ENCODE measurements around the gene BCL2A1. TPM values are rescaled to one million over a fixed set of nuclear protein-coding genes. Genes with fewer than 3 reads are reported as not detected.

BCL2A1 gene
- total RNA-seq, 2 experiments from 2014 or later = 12.0 to 13.8 TPM

DNA sequence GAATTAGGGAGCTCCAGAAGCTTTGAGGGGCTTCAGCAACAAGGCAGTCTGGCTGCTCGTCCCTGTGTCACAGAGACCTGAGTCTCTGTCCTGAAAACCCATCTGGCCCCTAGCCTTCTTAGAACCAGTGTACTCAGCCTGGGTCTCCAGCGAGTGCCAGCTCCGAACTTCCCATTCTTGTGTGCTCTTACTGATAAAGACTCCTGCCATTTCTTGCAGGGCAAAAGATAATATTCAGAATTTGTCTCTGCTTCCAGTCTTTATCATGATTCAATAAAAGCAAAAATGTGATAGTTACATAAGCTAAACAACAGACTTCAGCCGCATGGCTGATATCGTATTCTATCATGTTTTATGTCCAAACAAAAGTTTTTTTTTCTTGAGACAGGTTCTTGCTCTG, 36.0 kb upstream of the BCL2A1 start:
- Mint-ChIP-seq H3K4me1 (peaks cover 14% of the 10 kb centered on the region), H3K9me3 (ENCODE audit: low read depth) (peaks cover 3% of the 10 kb centered on the region), H3K36me3 (no peaks in the 10 kb centered on the region), H3K4me3 (no peak overlapping the region), H3K27ac (no peak overlapping the region), H3K27me3 (no peaks in the 10 kb centered on the region)
- no peak for ATAC-seq
- no peak for DNase-seq
- CTCF ChIA-PET = interaction anchor here (0.7 to 2.4 kb wide), 3 partner anchors 16 to 625 kb away, joined by 3 to 5 read pairs (median 3); no protein-coding TSS in a partner anchor

DNA sequence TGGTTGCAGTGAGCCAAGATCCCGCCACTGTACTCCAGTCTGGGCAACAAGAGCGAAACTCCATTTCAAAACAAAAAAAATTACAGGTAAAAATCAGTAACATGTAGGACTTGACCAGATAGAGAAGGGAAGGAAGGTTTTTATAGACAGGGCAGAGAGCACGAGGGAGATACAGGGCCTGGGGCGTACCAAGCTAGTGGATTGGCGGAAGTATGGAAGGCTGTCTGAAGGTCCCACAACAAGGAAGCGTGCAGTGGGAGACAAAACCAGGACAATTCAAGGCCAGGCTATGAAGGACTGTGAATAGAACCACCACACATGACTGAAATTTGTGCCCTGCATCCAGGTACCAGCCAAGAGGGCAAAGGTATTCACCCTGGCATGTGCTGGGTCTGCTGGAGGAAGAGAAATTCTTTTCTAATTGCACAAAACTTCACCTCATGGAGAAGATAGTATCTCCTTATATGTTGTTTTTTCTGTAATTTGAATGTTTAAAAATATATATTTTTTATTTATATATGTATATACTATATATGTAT, 33.0 kb upstream of the BCL2A1 start:
- ATAC-seq = no peak

DNA sequence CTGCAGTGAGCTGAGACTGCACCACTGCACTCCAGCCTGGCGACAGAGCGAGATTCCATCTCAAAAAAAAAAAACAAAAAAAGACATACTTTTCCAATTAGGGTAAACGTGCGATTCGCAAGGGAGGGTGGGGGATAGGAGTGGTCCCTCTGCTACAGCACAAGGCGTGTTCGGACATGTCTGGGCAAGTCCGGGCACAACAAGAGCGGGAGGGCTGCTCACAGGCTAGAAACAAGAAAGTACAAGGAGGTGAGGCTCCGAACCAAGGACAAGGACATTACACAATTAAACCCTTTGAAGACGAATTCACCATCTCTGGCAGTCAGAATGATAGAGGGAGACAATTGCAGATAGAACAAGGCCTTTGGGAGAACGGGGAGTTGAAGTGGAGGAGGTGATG, 32.2 kb upstream of the BCL2A1 start:
- no peaks in the 10 kb centered on the region for H3K4me1 Mint-ChIP-seq

More for the DNA sequence above, 33.0 kb upstream of the BCL2A1 start:
- no peaks in the 10 kb centered on the region for H3K36me3 Mint-ChIP-seq
- H3K9me3 Mint-ChIP-seq (ENCODE audit: low read depth) = peaks cover 2% of the 10 kb centered on the region
- H3K27ac Mint-ChIP-seq = no peak overlapping the region
- H3K4me3 Mint-ChIP-seq = no peak overlapping the region
- H3K4me1 Mint-ChIP-seq = peaks cover 3% of the 10 kb centered on the region
- CTCF ChIA-PET = no interaction called here
- no peak for DNase-seq
- no peaks in the 10 kb centered on the region for H3K27me3 Mint-ChIP-seq

DNA sequence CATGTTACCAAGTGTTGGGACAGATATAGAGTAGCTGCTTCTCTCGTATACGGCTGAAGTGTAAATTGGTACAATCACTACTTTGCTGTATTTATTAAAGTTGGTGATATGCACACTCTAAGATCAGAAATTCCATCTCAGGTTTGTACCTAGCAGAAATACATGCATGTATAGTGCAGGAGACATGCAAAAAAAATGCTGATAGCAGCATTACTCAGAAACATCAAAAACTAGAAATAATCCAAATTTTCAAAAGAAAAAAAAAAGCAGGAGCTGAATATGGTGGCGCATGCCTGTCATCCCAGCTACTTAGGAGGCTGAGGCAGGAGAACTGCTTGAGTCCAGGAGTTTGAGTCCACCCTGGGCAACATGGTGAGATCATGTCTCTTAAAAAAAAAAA, 31.3 kb upstream of the BCL2A1 start:
- Mint-ChIP-seq H3K27ac (no peak overlapping the region), H3K4me3 (no peak overlapping the region), H3K27me3 (no peaks in the 10 kb centered on the region), H3K4me1 (no peaks in the 10 kb centered on the region), H3K36me3 (no peaks in the 10 kb centered on the region), H3K9me3 (ENCODE audit: low read depth) (no peaks in the 10 kb centered on the region)
- DNase-seq (no peak), ATAC-seq (no peak)
- CTCF ChIA-PET = interaction anchor here (1.1 kb wide), 1 partner anchor 9 kb away, joined by 5 read pairs; no protein-coding TSS in a partner anchor

More for the DNA sequence above, 32.2 kb upstream of the BCL2A1 start:
- H3K36me3 Mint-ChIP-seq = no peaks in the 10 kb centered on the region
- ATAC-seq (no peak), DNase-seq (no peak)
- no peak overlapping the region for H3K27ac Mint-ChIP-seq
- H3K27me3 Mint-ChIP-seq = no peaks in the 10 kb centered on the region
- CTCF ChIA-PET = no interaction called here
- no peak overlapping the region for H3K4me3 Mint-ChIP-seq
- H3K9me3 Mint-ChIP-seq (ENCODE audit: low read depth) = no peaks in the 10 kb centered on the region

DNA sequence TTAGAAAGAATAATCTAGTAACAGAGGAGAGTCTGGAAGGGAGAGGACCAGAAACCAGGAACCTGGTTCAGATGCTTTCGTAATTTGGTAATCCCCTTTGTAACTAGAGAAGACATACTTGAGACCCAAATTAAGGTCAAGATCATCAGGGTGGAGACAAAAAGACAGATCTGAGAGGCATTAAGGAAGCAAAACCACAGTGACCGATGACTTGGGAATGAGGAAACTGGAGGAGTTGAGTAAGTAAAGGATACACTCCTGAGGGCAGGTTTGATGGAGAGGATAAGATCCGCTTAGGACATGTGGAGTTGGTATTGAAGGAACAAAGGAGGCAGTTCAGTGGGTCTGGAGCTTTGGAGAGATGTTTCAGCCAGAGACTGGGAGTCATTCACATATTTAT, 23.6 kb upstream of the BCL2A1 start:
- CTCF ChIA-PET = interaction anchor here (1.2 to 2.1 kb wide), 4 partner anchors 13 to 655 kb away, joined by 4 to 8 read pairs (median 6); no protein-coding TSS in a partner anchor
- Mint-ChIP-seq H3K27ac (no peak overlapping the region), H3K36me3 (no peaks in the 10 kb centered on the region), H3K27me3 (peaks cover 3% of the 10 kb centered on the region), H3K4me1 (no peaks in the 10 kb centered on the region), H3K9me3 (ENCODE audit: low read depth) (no peaks in the 10 kb centered on the region), H3K4me3 (no peak overlapping the region)
- no peak for DNase-seq
- no peak for ATAC-seq

DNA sequence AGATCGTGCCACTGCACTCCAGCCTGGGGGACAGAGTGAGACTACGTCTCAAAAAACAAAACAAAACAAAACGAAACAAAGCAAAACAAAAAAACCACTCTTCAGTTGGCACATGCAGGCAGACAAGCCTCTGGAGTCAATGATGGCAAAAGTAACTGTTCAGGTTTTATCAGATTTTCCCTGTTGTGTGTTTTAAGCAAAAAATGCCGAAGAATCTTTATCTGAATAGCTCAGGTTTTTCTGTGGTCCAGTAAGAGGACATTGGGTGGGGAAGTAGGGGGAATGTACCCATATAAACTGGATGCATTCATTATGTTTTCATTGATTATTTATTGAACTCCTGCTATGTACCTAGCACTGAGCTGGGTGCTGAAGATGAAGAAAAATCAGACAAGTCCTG, 20.8 kb upstream of the BCL2A1 start:
- no peaks in the 10 kb centered on the region for H3K4me1 Mint-ChIP-seq
- no peak overlapping the region for H3K4me3 Mint-ChIP-seq
- ATAC-seq (no peak), DNase-seq (no peak)
- CTCF ChIA-PET = interaction anchor here (0.7 to 3.4 kb wide), 11 partner anchors 10 to 612 kb away, joined by 3 to 26 read pairs (median 5); partner anchors contain the start of gene MTHFS
- H3K27ac Mint-ChIP-seq = no peak overlapping the region
- no peaks in the 10 kb centered on the region for H3K9me3 Mint-ChIP-seq (ENCODE audit: low read depth)
- no peaks in the 10 kb centered on the region for H3K36me3 Mint-ChIP-seq
- H3K27me3 Mint-ChIP-seq = peaks cover 3% of the 10 kb centered on the region

DNA sequence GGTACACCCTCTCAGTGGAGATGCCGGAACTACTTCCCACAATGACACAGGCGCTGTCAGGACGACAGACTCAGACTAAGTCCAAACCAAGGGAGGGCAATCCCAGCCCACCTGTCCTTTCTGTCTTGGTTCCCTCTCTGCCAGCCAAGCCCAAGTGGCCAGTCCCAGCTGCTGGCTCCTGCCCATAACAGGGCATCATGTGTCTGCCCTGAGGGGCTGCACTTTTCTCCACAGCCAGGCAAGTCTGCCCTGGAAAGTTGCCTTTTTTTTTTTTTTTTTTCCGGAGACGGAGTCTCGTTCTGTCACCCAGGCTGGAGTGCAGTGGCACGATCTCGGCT, 20.0 kb upstream of the BCL2A1 start:
- Mint-ChIP-seq H3K27ac (no peak overlapping the region), H3K4me3 (no peak overlapping the region)
- CTCF ChIA-PET = interaction anchor here (1.6 to 3.4 kb wide), 2 partner anchors 22 to 95 kb away, joined by 7 to 20 read pairs; partner anchors contain the start of gene MTHFS

DNA sequence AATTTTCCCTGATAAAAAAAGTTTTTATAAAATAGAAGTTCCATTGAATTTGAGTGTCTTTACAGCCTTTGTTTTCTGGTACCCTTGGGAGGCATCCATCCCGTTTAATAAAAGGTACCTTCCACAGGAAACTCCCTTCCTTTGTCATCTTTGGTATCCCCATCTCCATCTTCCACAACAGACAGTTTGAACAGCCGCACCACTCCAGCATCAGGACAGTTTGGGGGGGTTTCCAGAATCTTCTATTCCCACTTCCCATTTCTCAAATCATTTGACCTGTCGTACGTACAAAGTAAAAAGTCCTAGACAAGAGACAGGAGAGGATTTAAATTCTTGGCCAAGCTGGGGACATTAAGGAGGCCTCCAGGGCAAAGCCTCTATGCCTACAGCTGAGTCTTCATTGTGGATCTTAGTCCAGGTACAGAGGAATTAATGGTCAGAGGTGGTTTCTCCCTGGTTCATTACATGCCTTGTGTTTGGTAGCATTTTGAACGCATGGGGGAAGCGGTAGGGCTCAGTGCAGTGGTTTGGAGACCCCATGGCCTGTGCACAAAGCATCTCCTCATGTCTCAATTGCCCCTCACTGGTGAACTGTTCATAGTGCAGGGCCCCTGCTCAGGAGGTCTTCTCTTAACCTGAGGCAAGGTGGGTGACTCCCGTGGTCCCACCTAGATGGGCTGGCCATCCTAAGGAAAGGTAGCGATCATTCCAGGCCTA, 19.4 kb upstream of the BCL2A1 start:
- no peak for ATAC-seq
- Mint-ChIP-seq H3K27ac (no peak overlapping the region), H3K4me3 (no peak overlapping the region), H3K36me3 (no peaks in the 10 kb centered on the region), H3K27me3 (peaks cover 3% of the 10 kb centered on the region), H3K9me3 (ENCODE audit: low read depth) (no peaks in the 10 kb centered on the region), H3K4me1 (no peaks in the 10 kb centered on the region)
- DNase-seq = no peak
- CTCF ChIA-PET = interaction anchor here (0.6 kb wide), 1 partner anchor 356 kb away, joined by 3 read pairs; no protein-coding TSS in a partner anchor

More for the DNA sequence above, 20.0 kb upstream of the BCL2A1 start:
- DNase-seq (no peak), ATAC-seq (no peak)
- no peaks in the 10 kb centered on the region for H3K9me3 Mint-ChIP-seq (ENCODE audit: low read depth)
- peaks cover 3% of the 10 kb centered on the region for H3K27me3 Mint-ChIP-seq
- no peaks in the 10 kb centered on the region for H3K4me1 Mint-ChIP-seq
- no peaks in the 10 kb centered on the region for H3K36me3 Mint-ChIP-seq

DNA sequence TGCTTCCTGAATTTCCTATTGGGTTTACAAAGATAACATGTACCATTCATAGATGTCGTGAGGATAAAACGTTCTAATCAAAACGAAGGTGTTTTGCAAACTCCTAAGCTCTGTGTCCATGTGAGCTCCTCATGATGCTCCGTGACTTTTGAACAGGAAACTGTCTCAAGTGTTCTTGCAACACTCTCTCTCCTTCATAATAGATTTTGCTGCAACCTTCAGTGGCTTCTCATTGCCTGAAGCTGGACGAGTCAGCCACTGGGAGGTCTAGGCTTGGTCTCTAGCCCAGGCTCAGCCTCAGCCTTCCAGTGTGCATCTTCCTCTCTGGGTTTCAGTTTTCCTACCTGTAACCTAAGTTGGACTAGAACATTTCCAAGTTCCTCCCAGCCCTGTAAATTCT, 18.7 kb upstream of the BCL2A1 start:
- H3K4me1 Mint-ChIP-seq = no peaks in the 10 kb centered on the region
- no peak for DNase-seq
- H3K36me3 Mint-ChIP-seq = no peaks in the 10 kb centered on the region
- CTCF ChIA-PET = interaction anchor here (0.6 to 1.0 kb wide), 3 partner anchors 92 to 355 kb away, joined by 3 read pairs; no protein-coding TSS in a partner anchor
- H3K27me3 Mint-ChIP-seq = peaks cover 3% of the 10 kb centered on the region
- no peak overlapping the region for H3K27ac Mint-ChIP-seq
- no peak for ATAC-seq
- H3K4me3 Mint-ChIP-seq = no peak overlapping the region
- no peaks in the 10 kb centered on the region for H3K9me3 Mint-ChIP-seq (ENCODE audit: low read depth)

DNA sequence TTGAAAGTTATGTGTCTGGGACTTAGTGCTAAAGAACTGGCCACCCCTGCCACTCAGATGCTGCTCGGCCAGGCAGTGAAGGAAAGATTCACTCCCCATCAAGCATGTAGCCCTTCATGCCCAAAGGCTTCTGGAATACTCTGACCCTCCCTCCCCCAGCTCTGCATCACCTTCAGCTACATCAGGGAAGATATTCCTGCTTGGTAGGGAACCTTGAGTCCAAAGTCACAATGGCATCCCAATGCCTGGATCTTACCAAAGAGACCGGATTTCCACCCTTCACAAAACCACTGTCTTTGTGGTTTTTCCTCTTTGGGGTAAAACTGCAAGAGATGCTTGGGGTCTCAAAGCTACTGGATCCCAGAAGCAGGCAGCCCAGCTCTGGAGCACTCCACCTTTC, 18.2 kb upstream of the BCL2A1 start:
- CTCF ChIA-PET = interaction anchor here (0.7 to 1.0 kb wide), 2 partner anchors 91 to 177 kb away, joined by 3 read pairs; no protein-coding TSS in a partner anchor
- H3K36me3 Mint-ChIP-seq = no peaks in the 10 kb centered on the region
- H3K9me3 Mint-ChIP-seq (ENCODE audit: low read depth) = no peaks in the 10 kb centered on the region

DNA sequence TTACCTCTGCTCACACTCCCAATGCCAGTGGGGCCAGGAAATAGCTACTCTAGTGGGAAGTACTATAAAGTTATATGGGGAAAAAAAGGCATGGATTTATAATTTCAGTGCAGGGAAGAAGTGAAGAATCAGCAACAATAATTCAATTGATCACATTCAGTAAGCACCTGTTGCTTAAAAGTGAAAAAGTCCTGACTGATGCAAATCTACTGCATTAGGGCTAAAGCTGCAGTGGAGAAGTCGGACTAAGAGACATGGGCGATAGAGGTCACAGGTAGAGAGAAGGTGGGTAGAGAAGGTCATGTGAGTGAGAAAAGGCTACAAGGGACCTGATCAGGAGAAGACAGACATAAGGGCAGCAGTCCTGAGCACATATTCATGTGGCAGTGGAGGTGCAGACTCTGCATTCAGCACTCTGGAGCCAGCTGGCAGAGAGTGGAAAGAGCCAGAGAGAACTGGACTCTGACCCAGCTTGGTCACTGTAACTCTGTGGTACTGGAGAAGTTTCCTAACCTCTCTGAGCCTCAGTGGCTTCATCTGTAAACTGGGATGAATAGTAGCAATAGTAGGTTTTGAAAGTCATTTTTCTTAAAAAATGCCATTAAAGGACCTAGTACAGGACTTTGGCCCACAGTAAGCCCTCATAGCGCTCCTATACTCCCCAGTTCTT, 17.6 kb upstream of the BCL2A1 start:
- CTCF ChIA-PET = interaction anchor here (1.0 kb wide), 1 partner anchor 177 kb away, joined by 3 read pairs; no protein-coding TSS in a partner anchor
- Mint-ChIP-seq H3K4me3 (no peak overlapping the region), H3K9me3 (ENCODE audit: low read depth) (no peaks in the 10 kb centered on the region), H3K27ac (no peak overlapping the region), H3K4me1 (no peaks in the 10 kb centered on the region), H3K36me3 (no peaks in the 10 kb centered on the region), H3K27me3 (peaks cover 3% of the 10 kb centered on the region)
- ATAC-seq (no peak), DNase-seq (no peak)

More for the DNA sequence above, 18.2 kb upstream of the BCL2A1 start:
- Mint-ChIP-seq H3K4me1 (no peaks in the 10 kb centered on the region), H3K27me3 (peaks cover 3% of the 10 kb centered on the region), H3K27ac (no peak overlapping the region), H3K4me3 (no peak overlapping the region)
- DNase-seq = no peak
- ATAC-seq = no peak

DNA sequence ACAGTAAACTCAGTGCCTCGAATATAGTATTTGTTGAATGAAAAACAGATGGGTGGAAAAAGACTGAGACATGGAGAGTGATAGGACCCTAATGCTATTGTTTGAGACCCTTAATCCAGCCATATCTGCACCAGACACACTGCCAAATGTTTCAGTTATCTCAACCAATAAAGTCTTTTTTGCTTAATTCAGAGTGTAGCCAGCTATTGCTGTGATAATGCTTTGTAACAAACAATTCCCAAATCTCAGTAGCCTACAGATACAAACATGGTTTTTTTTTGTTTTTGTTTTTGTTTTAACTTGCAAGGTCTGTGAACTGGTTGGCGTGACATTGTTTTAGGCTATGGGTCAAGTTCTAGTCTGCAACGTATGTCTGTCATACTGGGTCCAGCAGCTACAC, 17.0 kb upstream of the BCL2A1 start:
- CTCF ChIA-PET = no interaction called here
- Mint-ChIP-seq H3K4me1 (no peaks in the 10 kb centered on the region), H3K36me3 (no peaks in the 10 kb centered on the region), H3K4me3 (no peak overlapping the region), H3K27ac (no peak overlapping the region), H3K27me3 (peaks cover 3% of the 10 kb centered on the region), H3K9me3 (ENCODE audit: low read depth) (no peaks in the 10 kb centered on the region)
- no peak for ATAC-seq
- no peak for DNase-seq

DNA sequence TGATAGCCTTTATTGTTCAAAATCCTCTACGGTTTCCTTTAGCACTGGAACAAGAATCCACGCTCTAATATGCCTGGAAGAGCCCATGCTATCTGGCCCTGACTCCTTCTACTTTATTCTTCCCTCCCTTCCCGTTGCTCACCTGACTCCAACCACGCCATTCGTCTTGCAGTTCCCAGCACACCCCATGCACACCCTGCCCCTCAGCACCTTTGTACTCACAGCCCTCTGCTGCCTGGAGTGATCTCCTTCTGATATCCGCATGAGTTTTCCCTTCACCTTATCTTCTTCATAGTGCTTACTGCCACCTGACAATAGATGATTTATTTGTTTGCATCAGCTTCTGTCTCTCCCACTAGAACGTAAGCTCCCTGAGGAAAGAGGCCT, 16.6 kb upstream of the BCL2A1 start:
- Mint-ChIP-seq H3K36me3 (no peaks in the 10 kb centered on the region), H3K4me3 (no peak overlapping the region), H3K27me3 (peaks cover 3% of the 10 kb centered on the region), H3K4me1 (peaks cover 1% of the 10 kb centered on the region), H3K27ac (no peak overlapping the region), H3K9me3 (ENCODE audit: low read depth) (no peaks in the 10 kb centered on the region)
- no peak for ATAC-seq
- no peak for DNase-seq
- CTCF ChIA-PET = no interaction called here

Data from activated CD8-positive, alpha-beta memory T cell treated with anti-CD3 and anti-CD28 coated beads, Interleukin-2, amount 10 ng/mL, durations not matched to agents 7 days and 5 days (primary cell).